Measurements from ENCODE around the gene TRAP1.
"Not testable (repeated sequence)": the region's sequence is repeated elsewhere in the genome, so short reads cannot be mapped to it uniquely, and the experiment has no call there.

The TRAP1 gene

GRCh38 chr16:3714378-3714777 is 2.9 kb downstream of the TRAP1 start:
- not testable (repeated sequence) for DNase-seq (ENCODE audit: low read depth in 3 of 3, low spot score in 1 of 3)

- DNase-seq (ENCODE audit: low read depth in 3 of 3, low spot score in 1 of 3) = no peak
These were observed 3.6 kb downstream of the TRAP1 start for GRCh38 chr16:3713587-3714242.

DNA sequence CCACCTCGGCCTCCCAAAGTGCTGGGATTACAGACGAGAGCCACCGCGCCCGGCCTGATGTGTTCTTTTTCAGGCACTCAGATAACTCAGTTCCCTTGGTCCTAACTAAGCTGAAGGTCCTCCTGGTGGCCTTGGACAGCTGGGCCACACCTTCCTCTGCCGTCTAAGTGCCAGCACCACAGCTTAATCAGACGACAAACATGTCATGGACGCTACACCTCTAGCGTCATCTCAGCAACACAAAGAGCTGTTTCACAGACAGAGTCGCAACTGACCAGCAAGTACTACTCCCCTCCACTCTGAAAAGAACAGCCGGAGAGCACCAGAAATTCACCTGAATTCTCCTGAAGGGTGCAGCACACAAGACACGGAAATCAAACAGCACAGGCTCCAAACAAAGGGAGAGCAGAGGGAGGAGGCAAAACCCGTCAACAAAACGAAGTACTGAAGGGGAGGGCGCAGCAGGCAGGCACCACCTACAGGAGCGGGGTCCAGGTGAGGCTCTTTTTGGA is 4.4 kb downstream of the TRAP1 start:
- no peak for DNase-seq (ENCODE audit: low read depth in 3 of 3, low spot score in 1 of 3)

DNA sequence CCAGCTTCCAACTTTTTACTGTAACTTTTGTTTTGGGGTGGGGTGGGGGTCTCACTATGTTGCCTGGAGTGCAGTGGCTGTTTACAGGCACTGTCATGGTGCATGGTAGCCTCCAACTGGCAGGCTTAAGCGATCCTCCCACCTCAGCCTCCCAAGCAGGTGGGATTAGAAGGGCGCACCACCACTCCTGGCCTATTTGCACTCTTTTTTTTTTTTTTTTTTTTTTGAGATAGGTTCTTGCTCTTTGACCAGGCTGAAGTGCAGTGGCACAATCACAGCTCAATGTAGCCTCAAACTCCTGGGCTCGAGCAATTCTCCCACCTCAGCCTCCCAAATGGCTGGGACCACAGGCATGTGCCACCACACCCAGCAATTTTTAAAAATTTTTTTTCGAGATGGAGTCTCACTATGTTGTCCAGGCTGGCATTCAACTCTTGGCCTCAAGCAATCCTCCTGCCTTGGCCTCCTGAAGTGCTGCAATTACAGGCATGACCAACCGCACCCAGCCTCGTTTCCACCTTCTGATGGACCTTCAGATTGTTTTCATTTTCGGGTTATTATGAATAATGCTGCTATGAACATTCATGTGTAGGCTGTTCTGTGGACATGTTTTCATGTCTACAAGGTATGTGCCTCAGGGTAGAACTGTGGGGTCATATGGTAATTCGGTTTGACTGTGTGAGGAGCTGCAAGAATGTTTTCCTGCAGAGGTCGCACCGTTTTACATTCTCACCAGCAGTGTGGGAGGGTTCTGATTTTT is 10.9 kb downstream of the TRAP1 start:
- no peak for DNase-seq (ENCODE audit: low read depth in 3 of 3, low spot score in 1 of 3)

DNA sequence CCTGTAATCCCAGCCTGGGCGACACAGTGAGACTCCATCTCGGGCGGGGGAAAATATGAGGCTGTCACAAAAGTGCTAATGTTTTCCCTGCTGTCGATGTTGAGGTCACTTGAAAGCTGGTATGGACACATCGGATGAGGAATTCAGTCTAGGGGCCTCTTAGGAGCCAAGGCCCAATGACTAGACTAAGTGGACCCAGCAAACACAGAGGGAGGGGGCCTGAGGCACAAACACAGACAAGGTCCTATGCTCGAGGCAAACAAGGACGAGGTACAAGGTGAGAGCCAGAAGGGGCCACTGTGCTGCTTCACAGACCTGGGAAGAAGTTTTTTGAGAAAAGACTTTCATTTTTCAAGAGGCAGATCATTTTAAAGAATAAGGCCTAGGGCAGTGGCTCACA is 15.2 kb downstream of the TRAP1 start:
- no peak for DNase-seq (ENCODE audit: low read depth in 3 of 3, low spot score in 1 of 3)

- no peak for DNase-seq (ENCODE audit: low read depth in 3 of 3, low spot score in 1 of 3)
These were observed 15.8 kb downstream of the TRAP1 start for GRCh38 chr16:3701531-3701930.

DNA sequence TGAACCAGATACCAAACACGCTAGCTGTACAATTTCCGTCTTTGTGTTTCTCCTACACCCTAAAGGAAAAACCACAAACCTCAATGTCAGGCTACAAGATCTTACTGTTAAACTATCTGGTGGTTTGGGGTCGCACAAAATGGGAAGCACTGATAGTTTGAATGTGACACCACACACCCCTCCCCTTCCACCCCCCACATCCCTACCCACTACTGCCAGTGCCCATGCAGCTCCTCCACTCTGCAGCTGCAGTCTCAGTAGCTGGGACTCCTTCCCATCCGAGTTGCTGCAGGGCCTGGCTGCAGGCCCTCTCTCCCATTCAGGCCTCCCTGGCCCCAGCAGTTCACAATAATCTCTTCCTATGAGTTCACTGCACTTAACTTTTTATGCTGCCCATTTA is 18.4 kb downstream of the TRAP1 start:
- DNase-seq (ENCODE audit: low read depth in 3 of 3, low spot score in 1 of 3) = no peak

GRCh38 chr16:3696425-3697218 is 20.7 kb downstream of the TRAP1 start:
- DNase-seq (ENCODE audit: low read depth in 3 of 3, low spot score in 1 of 3) = no peak

GRCh38 chr16:3695610-3696369 is 21.5 kb downstream of the TRAP1 start:
- DNase-seq (ENCODE audit: low read depth in 3 of 3, low spot score in 1 of 3) = no peak

- DNase-seq (ENCODE audit: low read depth in 3 of 3, low spot score in 1 of 3) = no peak
These were observed 23.3 kb downstream of the TRAP1 start for GRCh38 chr16:3694051-3694450.

DNA sequence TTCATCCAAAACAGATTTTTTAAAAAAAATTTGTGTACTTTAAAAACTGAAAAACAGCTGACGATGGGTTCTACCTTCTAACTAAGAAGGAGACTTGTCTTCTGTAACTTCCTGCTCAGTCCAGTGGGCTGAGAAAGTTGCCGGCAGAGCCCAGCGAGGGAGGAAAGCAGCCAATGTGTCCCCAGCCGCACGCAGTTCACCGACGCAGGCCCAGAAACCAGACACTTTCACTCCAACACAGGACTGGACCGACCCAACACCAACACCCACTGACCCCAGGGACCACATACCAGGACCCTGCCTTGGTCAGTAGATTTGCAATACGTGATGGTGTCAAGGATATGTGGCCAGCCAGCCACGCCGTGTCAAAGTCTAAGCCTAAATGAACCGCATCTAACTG is 25.6 kb downstream of the TRAP1 start:
- DNase-seq (ENCODE audit: low read depth in 3 of 3, low spot score in 1 of 3) = no peak

GRCh38 chr16:3690980-3691720 is 26.2 kb downstream of the TRAP1 start:
- no peak for DNase-seq (ENCODE audit: low read depth in 3 of 3, low spot score in 1 of 3)

DNA sequence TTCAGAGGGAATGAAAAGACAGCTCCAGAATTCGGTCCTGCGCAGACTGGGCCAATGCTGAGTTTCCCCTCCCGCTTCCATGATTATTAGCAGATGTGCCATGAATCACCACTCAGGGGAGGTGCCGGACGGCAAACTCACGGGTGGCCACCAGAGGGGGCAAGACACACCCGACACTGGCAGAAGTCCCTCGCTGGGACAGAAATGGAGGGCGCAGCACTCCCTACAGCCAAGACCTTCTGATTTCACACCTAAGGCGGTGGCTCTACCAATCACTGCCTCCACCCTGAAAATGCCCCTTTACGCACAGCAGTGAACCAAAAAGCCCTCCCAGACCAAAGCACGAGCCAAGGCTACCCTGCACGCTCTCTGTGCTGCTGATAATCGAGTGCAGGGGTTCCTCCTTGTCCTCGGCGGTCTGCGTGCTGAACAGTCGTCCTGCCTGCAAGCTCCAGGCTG is 26.8 kb downstream of the TRAP1 start:
- peak; percentile 61 to 74 (median 68) for DNase-seq (ENCODE audit: low read depth in 3 of 3, low spot score in 1 of 3)

- no peak for DNase-seq (ENCODE audit: low read depth in 3 of 3, low spot score in 1 of 3)
These were observed 27.6 kb downstream of the TRAP1 start for GRCh38 chr16:3689731-3690130.

DNA sequence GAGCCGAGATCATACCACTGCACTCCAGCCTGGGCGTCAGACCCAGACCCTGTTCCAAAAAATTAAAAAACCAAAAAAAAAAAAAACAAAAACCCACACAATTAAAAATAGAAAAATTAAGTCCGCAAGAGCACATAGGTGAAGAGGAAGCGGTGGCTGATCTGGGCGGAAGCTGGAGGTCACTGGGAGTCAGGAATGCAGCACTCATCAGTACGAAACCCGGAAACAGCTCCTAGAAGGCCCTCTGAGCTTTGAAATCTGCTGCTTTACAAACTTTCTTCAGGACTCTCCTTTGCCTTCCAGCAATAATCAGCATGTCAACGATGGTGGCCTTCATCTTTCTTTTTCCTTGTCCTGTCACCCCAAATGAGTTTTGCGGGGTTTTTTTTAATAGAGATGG is 29.5 kb downstream of the TRAP1 start:
- DNase-seq (ENCODE audit: low read depth in 3 of 3, low spot score in 1 of 3) = no peak

DNA sequence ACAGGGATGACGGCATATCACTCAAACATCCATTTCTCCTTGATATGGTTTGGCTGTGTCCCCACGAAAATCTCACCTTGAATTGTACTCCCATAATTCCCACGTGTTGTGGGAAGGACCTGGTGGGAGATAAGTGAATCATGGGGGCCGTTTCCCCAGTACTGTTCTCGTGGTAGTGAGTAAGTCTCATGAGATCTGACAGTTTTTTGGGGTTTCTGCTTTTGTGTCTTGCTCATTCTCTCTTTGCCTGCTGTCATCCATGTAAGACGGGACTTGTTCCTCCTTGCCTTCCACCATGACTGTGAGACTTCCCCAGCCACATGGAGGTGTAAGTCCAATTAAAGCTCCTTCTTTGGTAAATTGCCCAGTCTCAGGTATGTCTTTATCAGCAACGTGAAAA is 30.3 kb downstream of the TRAP1 start:
- no peak for DNase-seq (ENCODE audit: low read depth in 3 of 3, low spot score in 1 of 3)

- DNase-seq (ENCODE audit: low read depth in 3 of 3, low spot score in 1 of 3) = no peak
These were observed 36.1 kb downstream of the TRAP1 start for GRCh38 chr16:3681206-3681605.

DNA sequence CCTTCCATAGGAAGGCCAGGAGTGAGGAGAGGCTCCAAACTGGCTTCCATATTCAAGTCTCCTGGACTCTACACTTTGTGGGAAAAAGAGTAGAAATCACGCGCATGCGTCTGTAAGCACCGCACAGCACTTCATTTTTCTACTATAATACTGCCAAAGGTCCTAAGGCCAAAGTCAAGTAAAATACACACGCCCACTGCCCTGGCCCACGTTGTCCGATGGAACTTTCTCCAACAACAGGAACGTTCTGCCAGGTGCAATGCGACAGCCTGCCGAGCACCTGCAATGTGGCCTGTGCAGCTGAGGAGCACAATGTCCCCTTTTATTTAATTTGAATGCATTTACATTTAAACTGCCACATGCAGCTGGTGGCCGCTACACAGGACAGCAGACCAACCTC is 39.3 kb downstream of the TRAP1 start:
- no peak for DNase-seq (ENCODE audit: low read depth in 3 of 3, low spot score in 1 of 3)

- no peak for DNase-seq (ENCODE audit: low read depth in 3 of 3, low spot score in 1 of 3)
These were observed 41.7 kb downstream of the TRAP1 start for GRCh38 chr16:3675601-3676130.
